ENCODE data around the gene KNG1.

DNA sequence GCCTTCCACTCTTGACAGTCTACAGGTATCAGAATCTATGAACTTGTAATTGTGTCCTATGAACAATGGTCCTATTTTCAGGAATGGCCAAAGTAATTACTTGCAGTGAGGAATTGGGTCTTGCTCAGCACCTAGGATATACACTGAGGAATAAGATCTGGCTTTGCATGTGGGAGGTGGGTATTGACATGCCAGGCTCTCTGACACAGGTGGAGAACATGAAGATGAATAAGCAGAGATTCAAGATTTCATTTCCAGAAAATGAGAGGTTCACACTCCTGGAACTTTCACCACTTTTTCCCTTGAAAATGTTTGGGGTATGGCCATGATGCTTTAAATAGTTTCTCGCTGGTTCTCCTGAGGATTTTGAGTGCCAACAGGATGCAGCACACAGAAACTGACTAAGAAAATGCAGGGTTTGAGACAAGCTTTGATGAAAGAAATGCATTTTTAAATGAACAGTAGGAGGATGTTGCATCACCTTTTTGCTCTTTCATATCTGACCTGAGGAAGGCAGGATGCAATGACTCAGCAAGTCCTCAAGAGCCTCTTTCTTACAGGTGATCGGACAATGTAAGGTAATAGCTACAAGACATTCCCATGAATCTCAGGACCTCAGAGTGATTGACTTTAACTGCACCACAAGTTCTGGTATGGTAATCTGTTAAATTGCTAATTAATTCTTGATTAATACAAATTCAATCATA, 47.6 kb upstream of the KNG1 start:
- TF ChIP-seq, protein P1, sequence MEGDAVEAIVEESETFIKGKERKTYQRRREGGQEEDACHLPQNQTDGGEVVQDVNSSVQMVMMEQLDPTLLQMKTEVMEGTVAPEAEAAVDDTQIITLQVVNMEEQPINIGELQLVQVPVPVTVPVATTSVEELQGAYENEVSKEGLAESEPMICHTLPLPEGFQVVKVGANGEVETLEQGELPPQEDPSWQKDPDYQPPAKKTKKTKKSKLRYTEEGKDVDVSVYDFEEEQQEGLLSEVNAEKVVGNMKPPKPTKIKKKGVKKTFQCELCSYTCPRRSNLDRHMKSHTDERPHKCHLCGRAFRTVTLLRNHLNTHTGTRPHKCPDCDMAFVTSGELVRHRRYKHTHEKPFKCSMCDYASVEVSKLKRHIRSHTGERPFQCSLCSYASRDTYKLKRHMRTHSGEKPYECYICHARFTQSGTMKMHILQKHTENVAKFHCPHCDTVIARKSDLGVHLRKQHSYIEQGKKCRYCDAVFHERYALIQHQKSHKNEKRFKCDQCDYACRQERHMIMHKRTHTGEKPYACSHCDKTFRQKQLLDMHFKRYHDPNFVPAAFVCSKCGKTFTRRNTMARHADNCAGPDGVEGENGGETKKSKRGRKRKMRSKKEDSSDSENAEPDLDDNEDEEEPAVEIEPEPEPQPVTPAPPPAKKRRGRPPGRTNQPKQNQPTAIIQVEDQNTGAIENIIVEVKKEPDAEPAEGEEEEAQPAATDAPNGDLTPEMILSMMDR (IDR thresholded peaks at IDR 0.05), result no peak
- TF ChIP-seq POLR2A (IDR thresholded peaks at IDR 0.05), result no peak
